ENCODE data around the gene SYT5.
"Not testable (repeated sequence)": the region's sequence is repeated elsewhere in the genome, so short reads cannot be mapped to it uniquely, and the experiment has no call there.

The SYT5 gene

DNA sequence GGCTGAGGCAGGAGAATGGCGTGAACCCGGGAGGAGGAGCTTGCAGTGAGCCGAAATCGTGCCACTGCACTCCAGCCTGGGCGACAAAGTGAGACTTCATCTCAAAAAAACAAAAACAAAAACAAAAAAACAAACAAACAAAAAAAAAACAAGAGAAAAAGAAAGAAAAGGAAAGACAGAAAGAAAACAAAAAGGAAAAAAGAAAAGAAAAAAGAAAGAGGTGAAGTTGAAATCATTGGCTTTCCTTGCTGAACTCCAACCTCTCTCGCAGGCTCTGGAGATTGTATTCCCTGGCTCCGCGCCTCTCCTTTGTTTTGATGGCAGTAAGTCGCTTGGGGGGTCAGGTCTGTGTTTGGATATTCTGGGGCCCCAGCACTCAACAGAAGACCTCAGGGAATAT, 7.8 kb downstream of the SYT5 start:
- DNase-seq (ENCODE audit: low read depth): not testable (repeated sequence)

- no peak for DNase-seq (ENCODE audit: low read depth)
Observed at GRCh38 chr19:55171440-55171839, 8.6 kb downstream of the SYT5 start.

GRCh38 chr19:55169136-55169535, 11.0 kb downstream of the SYT5 start:
- no peak for DNase-seq (ENCODE audit: low read depth)

DNA sequence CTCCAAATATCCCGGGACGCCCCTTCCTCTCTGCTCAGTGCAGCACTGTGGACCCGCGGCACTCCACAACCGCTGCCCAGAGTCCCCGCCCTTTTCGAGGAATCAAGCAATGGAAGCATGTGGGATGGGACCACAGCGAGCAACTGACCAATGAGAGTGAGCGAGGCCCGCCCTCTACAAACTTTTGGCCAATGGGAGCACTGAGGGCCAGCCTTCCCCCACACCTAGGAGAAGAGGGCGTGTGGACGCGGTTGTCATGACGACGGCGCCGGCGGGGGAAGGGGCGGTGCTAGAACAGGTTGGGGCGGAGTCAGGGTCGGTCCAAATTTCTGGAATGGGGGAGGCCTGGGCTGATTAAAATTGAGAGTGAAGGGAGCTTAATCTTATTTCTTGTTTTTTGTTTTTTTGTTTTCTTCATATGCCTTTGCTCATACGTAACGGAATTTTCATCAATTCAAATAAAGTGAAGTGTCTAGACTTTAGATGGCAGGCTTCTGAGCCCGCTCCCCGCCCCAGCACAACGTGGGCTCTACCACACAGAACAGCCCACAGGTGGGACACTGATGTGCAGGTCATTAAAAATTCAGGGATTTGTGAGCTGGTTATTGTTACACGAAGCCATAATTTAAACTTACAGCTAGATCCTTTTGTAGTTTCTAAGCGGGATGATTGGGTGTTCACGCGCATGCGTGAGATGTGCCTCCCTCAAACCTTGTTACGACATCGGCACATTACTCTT, 13.4 kb downstream of the SYT5 start, which contains the start of gene DNAAF3:
DNAAF3 (minus strand) TSS at position 84 of the 739 bp plus-strand sequence. CDS start 200 bp downstream, outside the sequence.
- peak; percentile 51 for DNase-seq (ENCODE audit: low read depth)

- no peak for DNase-seq (ENCODE audit: low read depth)
Observed at GRCh38 chr19:55165952-55166529, 14.0 kb downstream of the SYT5 start.

DNA sequence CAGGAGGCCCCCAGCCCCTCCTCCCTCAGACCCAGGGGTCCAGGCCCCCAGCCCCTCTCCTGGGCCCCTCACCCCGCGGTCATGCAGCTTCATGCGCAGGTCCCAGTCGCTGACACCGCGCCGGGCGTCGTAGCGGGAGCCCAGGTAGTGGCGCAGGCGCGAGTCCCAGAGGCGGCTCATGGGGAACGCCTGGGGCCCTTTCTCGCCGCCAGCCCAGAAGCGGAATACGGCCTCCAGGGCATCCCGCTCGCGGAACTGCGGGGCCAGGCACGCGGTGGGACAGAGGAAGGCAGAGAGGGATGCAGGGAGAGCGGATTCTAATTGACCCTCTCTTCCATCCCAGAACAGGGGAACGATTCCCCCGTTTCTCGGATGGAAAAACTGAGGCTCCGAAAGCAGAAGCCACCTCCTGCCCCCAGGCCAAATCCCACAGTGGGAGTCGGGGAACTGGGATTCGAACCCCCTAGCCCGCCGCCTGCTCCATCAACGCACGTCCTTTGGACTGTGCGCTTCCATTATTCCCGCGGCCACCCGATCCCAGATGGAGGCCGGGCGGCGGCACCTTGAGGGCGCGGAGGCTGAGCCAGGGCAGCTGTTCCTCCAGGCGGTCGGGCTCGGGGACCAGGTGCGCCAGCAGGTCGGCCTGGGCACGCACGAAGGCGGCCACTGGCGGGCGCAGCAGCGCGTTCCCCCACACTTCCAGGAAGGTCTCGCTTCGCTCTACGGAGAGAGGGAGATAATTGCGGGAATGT, 18.3 kb downstream of the SYT5 start:
- no peak for DNase-seq (ENCODE audit: low read depth)

DNA sequence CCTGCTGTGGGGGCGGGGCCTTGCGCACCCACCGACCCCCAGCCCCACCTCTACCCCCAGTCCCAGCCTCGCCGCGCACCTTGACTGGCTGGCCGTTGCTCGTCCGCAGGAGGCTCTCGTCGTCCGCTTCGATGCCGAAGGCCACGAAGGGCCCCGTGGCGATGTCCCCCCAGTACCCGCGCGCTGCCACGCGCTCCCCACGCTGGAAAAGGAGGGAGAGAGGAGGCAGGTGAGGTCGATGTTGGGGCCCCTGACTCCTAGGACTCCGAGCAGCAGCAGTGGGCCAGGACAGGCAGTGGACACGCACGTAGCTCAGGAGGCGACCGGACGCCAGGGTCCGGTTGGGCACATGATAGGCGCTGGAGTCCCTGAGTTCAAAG, 19.1 kb downstream of the SYT5 start:
- DNase-seq (ENCODE audit: low read depth): no peak

GRCh38 chr19:55160128-55160985, 19.7 kb downstream of the SYT5 start:
- peak; percentile 79 for DNase-seq (ENCODE audit: low read depth)

DNA sequence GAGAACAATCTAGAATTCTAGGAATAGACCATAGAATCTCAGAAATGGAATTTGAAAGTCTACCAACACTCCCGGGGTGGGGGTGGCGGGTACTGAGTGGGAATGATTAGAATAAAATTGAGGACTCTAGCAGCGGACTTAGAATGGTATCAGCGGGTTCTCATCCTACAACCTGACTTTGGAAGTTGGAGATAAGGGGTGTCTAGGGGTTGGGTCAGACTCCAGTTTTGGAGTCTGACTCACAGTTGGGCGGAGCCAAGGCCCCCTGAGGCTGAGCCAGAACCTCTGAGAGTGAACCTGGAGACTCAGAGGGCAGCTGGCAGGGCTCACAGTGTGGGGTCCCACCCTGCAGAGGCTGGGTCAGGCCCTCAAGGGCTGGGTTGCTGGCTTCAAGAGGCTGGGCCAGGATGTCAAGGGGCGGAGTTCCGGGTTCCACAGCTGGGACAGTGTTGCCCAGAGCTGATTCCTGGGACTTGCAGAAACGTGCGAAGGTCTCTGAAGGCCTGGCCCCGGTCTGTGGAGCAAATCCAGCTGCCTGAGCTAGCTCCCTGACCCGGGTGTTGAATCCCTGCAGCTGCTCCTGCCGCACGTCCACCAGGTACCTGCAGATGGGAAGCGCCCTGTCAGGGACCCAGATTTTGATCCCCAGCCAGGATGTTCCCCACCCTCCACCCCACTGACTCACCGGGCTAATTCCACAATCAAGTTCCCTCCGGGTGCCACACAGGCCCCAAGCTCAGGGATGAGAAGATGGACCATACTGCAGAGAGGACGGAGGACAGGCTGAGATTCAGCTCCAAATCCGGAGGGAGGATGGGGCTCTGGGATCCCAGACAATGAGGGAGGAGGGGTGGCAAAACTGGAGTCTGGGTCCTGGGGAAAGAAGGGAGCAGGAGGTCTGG, 21.0 kb downstream of the SYT5 start:
- DNase-seq (ENCODE audit: low read depth): no peak

DNA sequence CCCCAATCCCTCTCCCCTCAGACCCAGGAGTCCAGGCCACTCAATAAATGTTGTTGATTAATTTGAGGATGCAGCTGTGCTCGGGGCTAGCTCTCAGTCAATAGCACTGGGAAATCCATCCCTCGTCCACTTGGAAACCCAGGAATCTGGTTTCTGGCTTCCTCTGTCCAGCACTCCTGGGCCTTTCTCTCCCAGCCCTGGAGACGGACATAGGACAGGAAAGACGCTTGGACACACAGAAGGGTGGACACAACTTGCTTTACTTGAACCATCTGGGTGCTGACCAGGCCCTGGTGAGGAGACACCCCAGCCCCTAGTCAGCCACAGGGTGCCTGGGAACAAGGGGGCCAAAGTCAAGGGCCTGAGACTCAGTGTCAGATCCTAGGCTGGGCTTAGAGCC, 21.7 kb downstream of the SYT5 start:
- no peak for DNase-seq (ENCODE audit: low read depth)

DNA sequence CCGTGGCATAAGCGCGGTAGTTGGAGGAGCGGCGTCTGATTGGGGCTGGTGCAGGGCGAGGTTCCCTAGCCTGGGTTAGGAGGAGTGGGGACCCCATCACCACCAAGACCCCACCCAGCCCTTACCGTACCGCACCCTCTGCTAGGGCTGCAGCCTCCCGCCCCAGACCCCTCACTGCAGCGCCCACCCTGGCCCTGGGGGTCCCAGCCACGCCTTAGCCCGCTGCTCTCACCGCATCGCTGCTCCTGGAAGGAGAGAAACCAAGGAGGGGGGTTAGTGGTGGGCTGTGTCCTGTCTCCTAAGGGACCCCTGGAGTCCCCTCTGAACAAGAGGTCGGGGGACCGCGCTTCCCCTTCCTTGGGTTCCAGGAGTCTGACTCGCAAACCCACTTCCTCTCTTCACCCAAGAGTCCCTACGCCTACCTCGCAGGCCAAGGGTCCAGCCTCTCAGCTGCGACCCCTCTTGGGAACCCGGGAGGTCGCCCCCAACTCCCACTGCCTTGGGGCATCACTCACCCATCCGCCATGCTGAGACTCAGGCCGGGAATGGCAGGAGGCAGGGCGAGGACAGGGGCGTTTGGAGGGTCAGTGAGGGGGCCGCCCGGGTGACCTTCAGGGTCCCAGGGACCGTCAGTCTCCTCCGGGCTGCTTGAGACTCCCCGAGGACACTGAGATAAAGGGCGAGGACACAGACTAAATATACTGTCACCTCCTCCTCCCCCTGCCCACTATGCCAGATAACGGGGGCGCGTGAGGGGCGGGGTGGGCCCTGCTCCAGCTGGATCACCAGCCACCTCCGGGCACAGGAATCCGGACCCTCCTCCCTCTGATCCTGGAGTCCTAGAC, 22.8 kb downstream of the SYT5 start, which contains the start of gene TNNI3:
TNNI3 (minus strand) TSS at position 669 of the 845 bp plus-strand sequence; CDS start at position 526, 143 bp downstream.
- DNase-seq (ENCODE audit: low read depth): no peak

- peak; percentile 31 for DNase-seq (ENCODE audit: low read depth)
Observed at GRCh38 chr19:55156202-55157063, 23.7 kb downstream of the SYT5 start.

- DNase-seq (ENCODE audit: low read depth): not testable (repeated sequence)
Observed at GRCh38 chr19:55155784-55156183, 24.3 kb downstream of the SYT5 start.

GRCh38 chr19:55153652-55154264, 26.3 kb downstream of the SYT5 start:
- DNase-seq (ENCODE audit: low read depth): no peak

- DNase-seq (ENCODE audit: low read depth): no peak
Observed at GRCh38 chr19:55152017-55152416, 28.1 kb downstream of the SYT5 start.

DNA sequence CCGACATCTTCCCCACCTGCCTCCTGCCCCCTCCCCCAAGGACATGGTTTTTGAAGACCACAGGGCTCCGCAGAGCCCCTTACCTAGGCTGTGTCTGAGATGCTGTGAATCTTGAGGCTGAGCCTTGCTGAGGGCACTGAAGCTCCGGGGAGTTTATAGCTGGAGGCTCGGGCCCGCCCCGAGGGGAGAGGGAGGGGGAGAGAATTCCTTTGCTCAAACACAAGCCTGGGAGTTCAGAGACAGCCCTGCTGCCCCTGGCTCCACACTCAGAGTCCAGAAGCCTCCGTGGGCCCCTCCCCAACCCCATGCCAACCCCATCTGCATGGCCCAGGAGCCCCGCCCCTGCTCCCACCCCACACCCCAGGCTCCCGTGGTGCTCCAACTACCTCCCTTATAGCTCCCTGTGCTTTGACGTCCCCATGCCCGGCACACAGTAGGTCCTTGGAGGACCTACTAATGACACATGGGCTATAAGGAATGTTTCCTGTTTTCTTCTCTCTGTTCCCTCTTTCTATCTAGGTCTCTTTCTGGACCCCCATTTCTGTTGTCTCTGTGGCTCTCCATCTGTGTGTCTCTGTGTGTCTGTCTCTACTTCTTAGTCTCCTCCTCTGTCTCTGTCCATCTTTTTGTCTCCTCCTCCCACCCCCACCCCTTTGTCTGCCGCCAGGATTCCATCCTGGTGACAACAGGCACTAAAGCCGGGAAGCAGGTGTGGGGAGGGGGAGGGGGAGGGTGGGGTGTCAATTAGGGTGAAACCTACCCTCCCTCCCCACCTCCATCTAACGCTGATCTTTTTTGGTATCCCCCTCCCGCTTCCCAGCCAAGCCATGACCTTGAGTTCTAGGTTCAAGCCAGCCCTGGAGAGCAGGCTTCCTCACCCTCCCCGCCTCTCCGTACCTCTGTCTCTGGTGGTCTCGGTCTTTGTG, 30.7 kb downstream of the SYT5 start, which contains the start of gene TNNT1:
TNNT1 (minus strand) TSS at position 129 of the 926 bp plus-strand sequence. CDS start 2,049 bp downstream, outside the sequence.
- DNase-seq (ENCODE audit: low read depth): no peak

- DNase-seq (ENCODE audit: low read depth): no peak
Observed at GRCh38 chr19:55147545-55148251, 32.4 kb downstream of the SYT5 start.

Data from activated T-cell treated with anti-CD3 and anti-CD28 coated beads for 1 hour (primary cell).